Ovary (tissue), 9 donors: ENCODE data around the gene IL5RA. TPM values are rescaled to one million over a fixed set of nuclear protein-coding genes. Genes with fewer than 3 reads are reported as not detected.

Source experiments
- DNase-seq, 5 donors: peaks; one replicate each; pipeline ENCODE4 v3.0.0-alpha.2; 2019 to 2020
- H3K27ac ChIP-seq, 2 donors: fragments of 200-600 bp; one replicate each; pipeline versions ENCODE4 v1.5.1 to v1.8.0; 2019 to 2022
- H3K27me3 ChIP-seq: fragments of 200-600 bp; one replicate; pipeline ENCODE4 v1.8.0; 2022
- H3K36me3 ChIP-seq: fragments of 200-600 bp; sonication (generic); one replicate; pipeline ENCODE4 v1.5.1; 2019
- H3K4me1 ChIP-seq: one replicate; pipeline ENCODE4 v1.8.1; 2013; ENCODE audit warnings: mild to moderate bottlenecking, moderate library complexity; ENCODE audit not compliant: insufficient read depth
- H3K4me3 ChIP-seq: fragments of 200-600 bp; sonication (generic); one replicate; pipeline ENCODE4 v1.5.1; 2017
- H3K9me3 ChIP-seq, 2 donors: fragments of 200-600 bp in 1 of 2; sonication (generic) in 1 of 2; one replicate each; pipeline versions ENCODE4 v1.5.1 to v1.8.1; 2013 to 2019; ENCODE audit warnings: mild to moderate bottlenecking in 1 of 2, moderate library complexity in 1 of 2
- CTCF ChIP-seq, 3 donors: fragments of 450-650 bp in 2 of 3; fragments of 200-600 bp in 1 of 3; IDR thresholded peaks; one replicate each; pipeline versions ENCODE4 v1.5.1 to v1.8.0; 2016 to 2022; ENCODE audit warnings: antibody characterized with exemption in 3 of 3, mild to moderate bottlenecking in 1 of 3
- EP300 ChIP-seq: sonication (generic); formaldehyde crosslinking; IDR thresholded peaks from one replicate; pipeline ENCODE4 v1.6.1; 2017; ENCODE audit warnings: antibody characterized with exemption
- POLR2A ChIP-seq: fragments of 450-650 bp; IDR thresholded peaks from one replicate; pipeline ENCODE4 v1.6.1; 2017; ENCODE audit warnings: antibody characterized with exemption, mild to moderate bottlenecking, moderate library complexity
- WGBS, 3 donors: extraction: QIAGEN DNeasy Blood & Tissue Kit in 1 of 3; methylation state at CpG; one replicate each; pipeline versions ENCODE4 v1.1.5 to v1.1.7; 2013 to 2017; 5-methylcytosine and 5-hydroxymethylcytosine counted together
- intact Hi-C, 4 donors: fragments of 100-400 bp; cut with DNase I; formaldehyde crosslinking; loops; one replicate each; pipeline versions ENCODE4 v1.11.0 to v1.15.1; 2022 to 2023
- polyA plus RNA-seq, 2 donors: library from polyadenylated mRNA; stranded (reverse); fragments of 200-250 nt in 1 of 2; fragments of 350-450 nt in 1 of 2; fragmentation: Illumina TruSeq in 1 of 2; extraction: RNeasy Lipid Tissue Mini Kit (QIAGEN cat#74804) in 1 of 2; gene quantifications; one replicate each; pipeline ENCODE4 v1.2.3, GENCODE V29; 2013 to 2014
- total RNA-seq, 7 donors: library from RNA; depleted of rRNA in 2 of 7; stranded (reverse); fragments of >200 nt in 2 of 7; fragmentation: NEBNext Ultra II Directional in 3 of 7; extraction: Animal tissue kit (Norgen Biotek cat#: 25700) in 3 of 7; gene quantifications; one replicate each; pipeline versions ENCODE4 v1.1.0 to v1.2.4, GENCODE V29; 2016 to 2023
- donor health status: DM: no; HTN: no; CAD: no; lungs with moderate emphysema.
- donor health status: DM: no; HTN: no; CAD: no.
- donor health status: Bipolar disorder and iron deficiency.
- donor health status: DM: yes; HTN: yes; CAD: no.
- donor health status: DM: no; HTN: no; CAD: no.
- donor health status: DM: yes; HTN: yes; CAD: no.

The IL5RA gene
- total and polyA plus RNA-seq, 9 donors = 0.07 to 7.9 (median 0.99) TPM; not detected in 2

- intact Hi-C loops = no loop called here
- Histone ChIP-seq H3K9me3 (no peaks in the 10 kb centered on the region), H3K4me3 (no peak overlapping the region), H3K27ac (no peak overlapping the region), H3K4me1 (no peaks in the 10 kb centered on the region), H3K27me3 (no peaks in the 10 kb centered on the region), H3K36me3 (no peaks in the 10 kb centered on the region)
- TF ChIP-seq EP300 = no peak
- TF ChIP-seq POLR2A = no peak
- TF ChIP-seq CTCF (IDR thresholded peaks at IDR 0.05) = no peak
- 66 to 83% (median 79%) methylated on average over 2 of the region's 2 CpGs for WGBS, 3 donors
- DNase-seq = no peak
Observed at GRCh38 chr3:3065876-3066275, 44.3 kb downstream of the IL5RA start.

- 59 to 61% (median 60%) methylated on average over 4 of the region's 4 CpGs for WGBS, 3 donors
- Histone ChIP-seq H3K9me3 (no peaks in the 10 kb centered on the region), H3K27me3 (no peaks in the 10 kb centered on the region), H3K4me1 (no peaks in the 10 kb centered on the region), H3K27ac (no peak overlapping the region), H3K36me3 (no peaks in the 10 kb centered on the region), H3K4me3 (no peak overlapping the region)
- intact Hi-C loops = no loop called here
- no peak for DNase-seq
- TF ChIP-seq EP300 (no peak), CTCF (IDR thresholded peaks at IDR 0.05) (no peak), POLR2A (no peak)
Observed at GRCh38 chr3:3064297-3064696, 45.9 kb downstream of the IL5RA start.

GRCh38 chr3:3059645-3060044, 50.5 kb downstream of the IL5RA start:
- H3K36me3 ChIP-seq = no peaks in the 10 kb centered on the region
- H3K4me1 ChIP-seq = no peaks in the 10 kb centered on the region
- H3K4me3 ChIP-seq = no peak overlapping the region
- H3K9me3 ChIP-seq = no peaks in the 10 kb centered on the region
- no peak overlapping the region for H3K27ac ChIP-seq
- intact Hi-C loops = no loop called here
- no peaks in the 10 kb centered on the region for H3K27me3 ChIP-seq
- DNase-seq = no peak
- TF ChIP-seq EP300 (no peak), CTCF (IDR thresholded peaks at IDR 0.05) (no peak), POLR2A (no peak)
- WGBS, 3 donors = 66 to 76% (median 69%) methylated on average over 1 of the region's 1 CpG

GRCh38 chr3:3053974-3054373, 56.2 kb downstream of the IL5RA start:
- Histone ChIP-seq H3K36me3 (no peaks in the 10 kb centered on the region), H3K4me3 (no peak overlapping the region), H3K4me1 (peaks cover 2% of the 10 kb centered on the region), H3K27me3 (no peaks in the 10 kb centered on the region), H3K9me3 (no peaks in the 10 kb centered on the region), H3K27ac (no peak overlapping the region)
- TF ChIP-seq CTCF (IDR thresholded peaks at IDR 0.05) = no peak
- TF ChIP-seq EP300 = no peak
- no peak for TF ChIP-seq POLR2A
- DNase-seq = no peak
- WGBS, 3 donors = 8 to 16% (median 12%) methylated on average over 4 of the region's 4 CpGs
- intact Hi-C loops = no loop called here
